ENCODE results near the gene SGMS1.
"Not testable (repeated sequence)": the region's sequence is repeated elsewhere in the genome, so short reads cannot be mapped to it uniquely, and the experiment has no call there.

Gene SGMS1

DNA sequence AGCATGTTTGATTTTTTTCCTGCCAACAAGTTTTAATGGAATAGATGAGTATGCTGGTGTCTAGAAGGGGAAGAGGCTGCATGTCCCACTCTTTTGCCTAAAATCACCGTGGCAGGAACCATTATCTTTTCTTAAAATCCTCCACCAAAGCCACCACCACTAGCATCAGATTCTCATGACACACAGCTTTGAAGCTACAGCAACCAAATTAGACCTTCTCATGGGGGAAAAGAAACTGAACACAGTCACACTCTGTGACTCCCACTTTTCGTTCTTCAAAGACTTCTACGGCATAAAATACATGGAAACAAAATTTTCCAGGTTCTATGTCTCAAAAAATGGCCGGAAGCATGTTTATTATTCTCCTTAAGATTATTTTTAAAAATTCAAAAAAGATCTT is 81.8 kb downstream of the SGMS1 start:
- no peak for DNase-seq (ENCODE audit: low read depth)
- TF ChIP-seq, protein P1, sequence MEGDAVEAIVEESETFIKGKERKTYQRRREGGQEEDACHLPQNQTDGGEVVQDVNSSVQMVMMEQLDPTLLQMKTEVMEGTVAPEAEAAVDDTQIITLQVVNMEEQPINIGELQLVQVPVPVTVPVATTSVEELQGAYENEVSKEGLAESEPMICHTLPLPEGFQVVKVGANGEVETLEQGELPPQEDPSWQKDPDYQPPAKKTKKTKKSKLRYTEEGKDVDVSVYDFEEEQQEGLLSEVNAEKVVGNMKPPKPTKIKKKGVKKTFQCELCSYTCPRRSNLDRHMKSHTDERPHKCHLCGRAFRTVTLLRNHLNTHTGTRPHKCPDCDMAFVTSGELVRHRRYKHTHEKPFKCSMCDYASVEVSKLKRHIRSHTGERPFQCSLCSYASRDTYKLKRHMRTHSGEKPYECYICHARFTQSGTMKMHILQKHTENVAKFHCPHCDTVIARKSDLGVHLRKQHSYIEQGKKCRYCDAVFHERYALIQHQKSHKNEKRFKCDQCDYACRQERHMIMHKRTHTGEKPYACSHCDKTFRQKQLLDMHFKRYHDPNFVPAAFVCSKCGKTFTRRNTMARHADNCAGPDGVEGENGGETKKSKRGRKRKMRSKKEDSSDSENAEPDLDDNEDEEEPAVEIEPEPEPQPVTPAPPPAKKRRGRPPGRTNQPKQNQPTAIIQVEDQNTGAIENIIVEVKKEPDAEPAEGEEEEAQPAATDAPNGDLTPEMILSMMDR (IDR thresholded peaks at IDR 0.05; ENCODE audit: insufficient read depth, low read depth, low read length, missing control alignments): no peak
- no peak overlapping the region for H3K4me3 ChIP-seq (ENCODE audit: low read length)

DNA sequence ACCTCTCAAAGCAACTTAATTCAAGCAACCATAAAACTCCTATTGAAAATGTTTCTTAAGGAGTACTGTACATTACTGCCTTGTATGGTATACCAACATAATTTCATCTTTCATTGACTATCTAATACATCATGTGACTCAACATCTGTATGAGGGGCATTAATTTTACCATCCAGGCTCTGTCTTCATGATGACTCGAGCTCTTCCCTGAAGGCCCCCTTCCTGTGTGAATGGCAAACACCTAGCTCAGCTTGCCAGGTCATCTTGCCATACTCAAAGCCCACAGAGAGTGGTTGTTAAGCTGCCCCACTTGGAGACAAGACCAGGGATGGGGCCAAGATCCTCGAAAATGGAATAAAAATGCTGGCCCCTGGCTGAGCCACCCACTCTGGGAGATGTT is 82.4 kb downstream of the SGMS1 start:
- no peak for DNase-seq (ENCODE audit: low read depth)
- TF ChIP-seq, protein P1 (IDR thresholded peaks at IDR 0.05; ENCODE audit: insufficient read depth, low read depth, low read length, missing control alignments): no peak
- H3K4me3 ChIP-seq (ENCODE audit: low read length): no peak overlapping the region

DNA sequence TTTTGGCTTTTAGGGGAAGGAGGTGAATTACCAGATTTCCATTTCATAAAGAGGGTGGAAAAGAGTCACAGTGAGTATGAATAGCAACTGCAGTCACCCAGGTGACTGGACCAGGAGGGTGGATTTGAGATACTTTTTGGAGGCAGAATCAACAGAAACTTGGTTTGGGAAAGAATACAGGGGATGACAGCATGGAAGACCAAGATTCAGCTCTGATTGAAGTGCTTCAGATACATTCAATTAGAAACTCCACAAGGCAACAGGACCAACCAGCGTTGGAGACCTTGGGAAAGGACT is 83.0 kb downstream of the SGMS1 start:
- no peak for DNase-seq (ENCODE audit: low read depth)
- TF ChIP-seq, protein P1 (IDR thresholded peaks at IDR 0.05; ENCODE audit: insufficient read depth, low read depth, low read length, missing control alignments): no peak
- no peak overlapping the region for H3K4me3 ChIP-seq (ENCODE audit: low read length)

DNA sequence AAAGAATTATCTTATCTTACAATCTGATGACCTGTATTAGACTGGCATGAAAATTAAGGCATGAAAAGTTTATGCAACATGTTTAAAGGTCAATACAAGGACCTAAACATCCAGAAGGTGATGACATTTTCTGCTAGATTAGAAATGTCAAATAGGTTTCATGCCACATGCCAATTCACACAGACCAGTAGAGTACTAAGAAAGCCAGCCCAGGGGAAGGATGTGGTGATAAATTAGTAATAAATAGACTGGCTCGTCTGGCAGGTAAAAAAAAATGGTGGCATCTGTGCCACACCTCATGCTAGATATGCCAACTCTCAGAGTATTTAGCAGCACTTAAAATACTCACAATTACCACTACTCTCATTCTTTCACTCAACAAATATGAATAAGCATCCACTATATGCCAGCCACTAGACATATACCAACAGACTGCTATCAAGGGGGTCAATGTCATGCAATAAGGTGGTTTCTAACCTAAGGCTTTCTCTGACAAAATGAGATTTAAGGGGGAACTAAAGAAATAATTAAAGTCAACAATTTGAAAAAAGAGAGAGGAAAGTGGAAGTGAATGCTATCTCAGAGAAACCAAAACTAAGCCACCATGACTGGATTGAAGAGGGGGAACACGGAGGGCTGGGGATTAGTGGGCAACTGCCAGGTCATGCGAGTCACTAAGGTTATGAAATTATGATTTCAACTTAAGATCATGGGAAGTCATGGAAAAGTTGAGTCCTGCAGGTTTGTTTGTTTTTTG is 83.5 kb downstream of the SGMS1 start:
- TF ChIP-seq, protein P1 (IDR thresholded peaks at IDR 0.05; ENCODE audit: insufficient read depth, low read depth, low read length, missing control alignments): no peak
- peak; percentile 19 for DNase-seq (ENCODE audit: low read depth)
- H3K4me3 ChIP-seq (ENCODE audit: low read length): no peak overlapping the region

DNA sequence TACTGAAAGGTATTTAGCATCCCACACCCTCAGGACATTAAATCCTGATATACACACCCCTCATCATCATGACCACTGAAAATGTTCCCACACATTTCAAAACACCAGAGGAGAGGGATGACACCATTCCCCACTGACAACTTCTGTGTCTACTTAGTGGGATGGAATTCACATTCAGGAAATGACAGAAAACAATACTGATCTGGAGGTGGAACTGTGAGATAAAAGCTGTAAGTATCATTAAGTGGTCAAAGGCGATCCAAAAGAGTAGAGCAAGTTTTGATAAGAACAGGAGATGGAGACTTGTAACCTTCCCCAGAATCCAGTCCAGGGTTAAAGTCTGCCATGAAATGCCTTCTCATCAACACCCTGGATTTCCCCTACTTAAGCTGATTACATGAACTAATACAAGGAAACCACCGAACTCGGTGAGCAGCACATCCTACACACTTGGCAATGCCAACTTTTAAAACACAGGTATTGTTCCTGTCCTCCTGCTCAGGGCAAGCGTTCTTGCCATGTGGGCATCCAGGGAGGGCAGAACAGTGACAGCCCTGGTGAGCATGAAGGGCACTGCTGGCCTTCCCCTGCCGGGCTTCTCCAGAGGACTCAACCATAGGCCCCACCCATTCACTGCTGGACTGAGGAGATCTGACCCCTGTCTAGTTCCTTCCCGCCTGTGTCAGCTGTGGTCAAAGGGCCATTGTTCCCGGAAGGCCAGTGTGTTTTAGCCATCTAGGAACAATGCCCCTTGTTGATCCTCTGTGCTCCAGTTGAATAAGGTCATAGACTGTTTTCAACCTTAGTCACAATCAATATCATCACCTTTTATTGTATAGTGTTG is 85.0 kb downstream of the SGMS1 start:
- peak; percentile 34 for DNase-seq (ENCODE audit: low read depth)
- TF ChIP-seq, protein P1 (IDR thresholded peaks at IDR 0.05; ENCODE audit: insufficient read depth, low read depth, low read length, missing control alignments): no peak
- no peak overlapping the region for H3K4me3 ChIP-seq (ENCODE audit: low read length)

DNA sequence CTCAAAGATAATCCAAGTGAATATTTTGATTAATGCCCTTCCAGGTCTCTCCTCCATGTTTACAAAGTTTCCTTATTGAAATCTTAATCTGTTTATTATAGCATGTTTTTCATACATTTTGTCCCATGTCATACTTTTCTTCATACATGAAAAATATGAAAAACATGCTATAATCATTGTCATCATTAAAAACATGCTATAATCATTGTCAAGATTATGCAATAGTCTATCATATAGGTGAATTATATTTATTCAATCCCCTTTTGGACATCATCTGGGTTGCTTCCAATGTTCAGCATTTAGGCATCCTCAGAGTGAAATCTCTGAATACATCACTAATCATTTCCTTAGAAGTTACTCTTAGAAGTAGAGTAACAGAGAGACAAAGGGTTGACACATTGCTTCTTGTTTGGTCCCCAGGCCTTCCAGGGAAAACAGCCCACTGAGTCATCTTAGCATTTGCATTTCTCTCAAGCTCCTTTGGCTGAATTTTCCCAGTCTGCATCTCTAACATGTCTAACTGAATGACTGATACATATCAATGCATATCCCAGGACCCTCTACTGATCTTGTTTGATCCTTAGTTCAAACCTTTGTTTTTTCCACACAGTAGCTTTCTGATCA is 87.0 kb downstream of the SGMS1 start:
- TF ChIP-seq, protein P1 (IDR thresholded peaks at IDR 0.05; ENCODE audit: insufficient read depth, low read depth, low read length, missing control alignments): no peak
- DNase-seq (ENCODE audit: low read depth): peak; percentile 76
- no peak overlapping the region for H3K4me3 ChIP-seq (ENCODE audit: low read length)

DNA sequence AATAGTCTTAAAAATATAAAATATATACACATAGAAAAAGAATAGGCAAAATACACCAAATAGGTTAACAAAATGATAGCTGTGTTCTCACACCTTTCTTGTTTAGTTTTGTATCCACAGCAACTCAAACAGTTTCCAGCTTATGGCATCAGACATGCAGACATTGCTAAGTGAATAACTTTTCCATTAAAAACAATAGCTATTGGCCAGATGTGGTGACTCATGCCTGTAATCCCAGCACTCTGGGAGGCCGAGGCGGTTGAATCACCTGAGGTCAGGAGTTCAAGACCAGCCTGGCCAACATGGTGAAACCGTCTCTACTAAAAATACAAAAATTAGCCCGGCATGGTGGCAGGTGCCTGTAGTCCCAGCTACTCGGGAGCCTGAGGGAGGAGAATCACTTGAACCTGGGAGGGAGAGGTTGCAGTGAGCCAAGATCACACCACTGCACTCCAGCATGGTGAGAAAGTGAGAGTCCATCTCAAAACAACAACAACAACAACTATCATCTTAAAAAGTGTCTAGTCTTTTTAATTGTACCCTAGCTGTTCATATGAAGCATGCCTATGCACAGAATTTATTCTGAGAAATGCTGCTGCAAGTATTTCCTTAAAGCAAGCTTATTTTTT is 88.9 kb downstream of the SGMS1 start:
- peak; percentile 66 for DNase-seq (ENCODE audit: low read depth)
- not testable (repeated sequence) for H3K4me3 ChIP-seq (ENCODE audit: low read length)

All from epithelial cell of esophagus (primary cell).